ENCODE data around the gene NDFIP1. TPM values are rescaled to one million over a fixed set of nuclear protein-coding genes. Genes with fewer than 3 reads are reported as not detected.

Gene NDFIP1
- total and polyA plus RNA-seq, 2 experiments from 2014 or later = 55.2 to 75.3 TPM

GRCh38 chr5:142104491-142104890 lies 4.1 kb upstream of the NDFIP1 start:
- H3K4me1 ChIP-seq (ENCODE audit: insufficient read depth) = 0 out of 2 replicates have a peak, but pooled peaks cover 9% of the 10 kb centered on the region
- H3K27me3 ChIP-seq (replicated peaks; ENCODE audit: insufficient read depth) = no peaks in the 10 kb centered on the region
- no peak overlapping the region for H3K4me2 ChIP-seq (ENCODE audit: unreplicated experiment)
- H3K9me2 ChIP-seq (ENCODE audit: insufficient read depth) = no peaks in the 10 kb centered on the region
- H3K27ac ChIP-seq = no peak overlapping the region
- TF ChIP-seq EZH2 (IDR thresholded peaks at IDR 0.05; ENCODE audit: insufficient read depth, poor library complexity, severe bottlenecking) (no peak), EZH2phosphoT487 (IDR thresholded peaks at IDR 0.05; ENCODE audit: insufficient read depth, low read depth) (no peak)
- no peaks in the 10 kb centered on the region for H3K36me3 ChIP-seq (ENCODE audit: low read depth)
- no peaks in the 10 kb centered on the region for H4K20me1 ChIP-seq (ENCODE audit: insufficient read depth)
- no peaks in the 10 kb centered on the region for H3K9me3 ChIP-seq (ENCODE audit: low read depth)
- no peak overlapping the region for H2AFZ ChIP-seq
- in situ Hi-C loops (cut with MboI) = no loop called here
- no peak overlapping the region for H3K9ac ChIP-seq
- DNase-seq = no peak
- WGBS, 2 experiments (ENCODE audit: low coverage in 1 of 2, low lambda C conversion rate in 2 of 2, missing lambda C conversion rate in 2 of 2) = 54 to 59% methylated on average over 4 of the region's 4 CpGs
- peaks cover 5% of the 10 kb centered on the region for H3K79me2 ChIP-seq (ENCODE audit: insufficient read depth)
- H3K4me3 ChIP-seq = no peak overlapping the region
- H3F3A ChIP-seq (ENCODE audit: insufficient read depth) = peaks cover 34% of the 10 kb centered on the region; the same call in 1 of the 2 replicates

GRCh38 chr5:142106061-142106460 lies 2.5 kb upstream of the NDFIP1 start:
- no peaks in the 10 kb centered on the region for H3K9me2 ChIP-seq (ENCODE audit: insufficient read depth)
- 0 out of 2 replicates have a peak overlapping the region, but pooled peaks have one; percentile 50 for H2AFZ ChIP-seq
- peaks cover 20% of the 10 kb centered on the region for H3K79me2 ChIP-seq (ENCODE audit: insufficient read depth)
- TF ChIP-seq EZH2 (IDR thresholded peaks at IDR 0.05; ENCODE audit: insufficient read depth, poor library complexity, severe bottlenecking) (no peak), EZH2phosphoT487 (IDR thresholded peaks at IDR 0.05; ENCODE audit: insufficient read depth, low read depth) (no peak)
- no peaks in the 10 kb centered on the region for H3K27me3 ChIP-seq (replicated peaks; ENCODE audit: insufficient read depth)
- no peak overlapping the region for H3K4me2 ChIP-seq (ENCODE audit: unreplicated experiment)
- peak overlapping the region; percentile 14; the same call in 1 of the 2 replicates for H3K9ac ChIP-seq
- 7 to 17% methylated on average over 3 of the region's 3 CpGs for WGBS, 2 experiments (ENCODE audit: low coverage in 1 of 2, low lambda C conversion rate in 2 of 2, missing lambda C conversion rate in 2 of 2)
- no peaks in the 10 kb centered on the region for H3K36me3 ChIP-seq (ENCODE audit: low read depth)
- peaks cover 8% of the 10 kb centered on the region; the same call in 1 of the 2 replicates for H4K20me1 ChIP-seq (ENCODE audit: insufficient read depth)
- H3F3A ChIP-seq (ENCODE audit: insufficient read depth) = peaks cover 45% of the 10 kb centered on the region
- peaks cover 13% of the 10 kb centered on the region for H3K4me1 ChIP-seq (ENCODE audit: insufficient read depth)
- DNase-seq = peak; percentile 81
- H3K4me3 ChIP-seq = no peak overlapping the region
- in situ Hi-C loops (cut with MboI) = no loop called here
- no peaks in the 10 kb centered on the region for H3K9me3 ChIP-seq (ENCODE audit: low read depth)
- H3K27ac ChIP-seq = peak overlapping the region; percentile 64

GRCh38 chr5:142107036-142107735 lies 1.4 kb upstream of the NDFIP1 start:
- Histone ChIP-seq H3K4me1 (ENCODE audit: insufficient read depth) (peaks cover 18% of the 10 kb centered on the region), H3K9me3 (ENCODE audit: low read depth) (no peaks in the 10 kb centered on the region), H3K36me3 (ENCODE audit: low read depth) (no peaks in the 10 kb centered on the region), H3K9ac (no peak overlapping the region), H3F3A (ENCODE audit: insufficient read depth) (peaks cover 45% of the 10 kb centered on the region), H3K27me3 (replicated peaks; ENCODE audit: insufficient read depth) (no peaks in the 10 kb centered on the region), H2AFZ (0 out of 2 replicates have a peak overlapping the region, but pooled peaks have one; percentile 93), H3K27ac (no peak overlapping the region), H3K9me2 (ENCODE audit: insufficient read depth) (no peaks in the 10 kb centered on the region), H3K4me2 (ENCODE audit: unreplicated experiment) (no peak overlapping the region), H4K20me1 (ENCODE audit: insufficient read depth) (peaks cover 15% of the 10 kb centered on the region; the same call in 1 of the 2 replicates), H3K4me3 (no peak overlapping the region), H3K79me2 (ENCODE audit: insufficient read depth) (peaks cover 32% of the 10 kb centered on the region)
- no peak for TF ChIP-seq EZH2phosphoT487 (IDR thresholded peaks at IDR 0.05; ENCODE audit: insufficient read depth, low read depth)
- WGBS, 2 experiments (ENCODE audit: low coverage in 1 of 2, low lambda C conversion rate in 2 of 2, missing lambda C conversion rate in 2 of 2) = 51 to 53% methylated on average over 2 of the region's 2 CpGs
- in situ Hi-C loops (cut with MboI) = no loop called here
- no peak for DNase-seq

- no peak for TF ChIP-seq EZH2 (IDR thresholded peaks at IDR 0.05; ENCODE audit: insufficient read depth, poor library complexity, severe bottlenecking)
- TF ChIP-seq EZH2phosphoT487 (IDR thresholded peaks at IDR 0.05; ENCODE audit: insufficient read depth, low read depth) = no peak
- Histone ChIP-seq H3K9ac (peak overlapping the region; percentile 96), H3K4me1 (ENCODE audit: insufficient read depth) (peaks cover 18% of the 10 kb centered on the region), H3K36me3 (ENCODE audit: low read depth) (no peaks in the 10 kb centered on the region), H2AFZ (peak overlapping the region; percentile 93), H3K27ac (peak overlapping the region; percentile 91), H3F3A (ENCODE audit: insufficient read depth) (peaks cover 45% of the 10 kb centered on the region), H4K20me1 (ENCODE audit: insufficient read depth) (peaks cover 15% of the 10 kb centered on the region; the same call in 1 of the 2 replicates), H3K4me3 (peak overlapping the region; percentile 94), H3K79me2 (ENCODE audit: insufficient read depth) (peaks cover 39% of the 10 kb centered on the region), H3K9me3 (ENCODE audit: low read depth) (no peaks in the 10 kb centered on the region), H3K4me2 (ENCODE audit: unreplicated experiment) (peak overlapping the region; percentile 41), H3K9me2 (ENCODE audit: insufficient read depth) (no peaks in the 10 kb centered on the region), H3K27me3 (replicated peaks; ENCODE audit: insufficient read depth) (no peaks in the 10 kb centered on the region)
- WGBS, 2 experiments (ENCODE audit: low coverage in 1 of 2, low lambda C conversion rate in 2 of 2, missing lambda C conversion rate in 2 of 2) = 70 to 73% methylated on average over 11 of the region's 11 CpGs
- in situ Hi-C loops (cut with MboI) = no loop called here
- no peak for DNase-seq
Observed at GRCh38 chr5:142107736-142108431, 695 bp upstream of the NDFIP1 start.
